HG03045 (cell line): ENCODE measurements around the gene BSN.
A peak's percentile ranks its signal among the peaks of the same experiment; 100 is the strongest.

Experiments
- ATAC-seq: cut with Tn5 transposase; IDR thresholded peaks from one replicate; pipeline ENCODE4 v1.9.1; 2021; ENCODE audit warnings: mild to moderate bottlenecking, moderate library complexity; ENCODE audit not compliant: unreplicated experiment

The BSN gene

DNA sequence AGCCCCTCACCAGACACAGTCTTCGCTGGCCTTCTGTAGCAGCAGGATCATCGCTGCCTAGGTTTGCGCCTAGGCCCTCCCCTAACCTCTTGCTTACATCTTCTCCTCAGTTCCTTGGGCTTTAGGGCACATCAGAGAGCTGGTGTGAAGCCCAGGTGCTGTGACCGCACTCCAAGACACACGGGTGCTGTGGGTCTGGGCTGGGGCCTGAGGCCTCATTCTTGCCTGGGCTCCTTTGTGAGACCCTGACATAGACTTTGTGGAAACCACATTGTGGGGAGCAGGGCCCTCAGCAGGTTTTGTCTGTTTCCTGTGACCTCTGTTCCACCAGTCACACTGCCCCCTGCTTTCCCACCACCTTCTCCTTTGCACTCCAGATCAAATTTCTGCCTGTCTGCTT, 157.2 kb downstream of the BSN start:
- ATAC-seq, result no peak

DNA sequence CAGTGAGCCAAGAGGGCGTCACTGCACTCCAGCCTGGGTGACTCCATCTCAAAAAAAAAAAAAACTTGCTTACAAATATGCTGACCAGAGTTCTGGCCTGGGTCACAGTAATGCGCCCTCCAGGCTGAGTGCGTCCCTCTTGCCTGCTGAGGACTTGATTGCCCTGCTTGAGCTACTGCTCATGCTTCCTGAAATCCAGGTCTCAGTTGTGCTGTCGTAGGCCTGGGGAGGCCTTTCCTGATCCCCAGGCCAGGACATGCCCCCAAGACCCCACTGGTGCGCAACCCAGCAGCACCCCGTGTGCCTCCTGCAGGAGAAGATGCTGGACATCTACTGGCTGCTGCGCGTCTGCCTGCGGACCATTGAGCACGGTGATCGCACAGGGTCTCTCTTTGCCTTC, 157.9 kb downstream of the BSN start:
- no peak for ATAC-seq

DNA sequence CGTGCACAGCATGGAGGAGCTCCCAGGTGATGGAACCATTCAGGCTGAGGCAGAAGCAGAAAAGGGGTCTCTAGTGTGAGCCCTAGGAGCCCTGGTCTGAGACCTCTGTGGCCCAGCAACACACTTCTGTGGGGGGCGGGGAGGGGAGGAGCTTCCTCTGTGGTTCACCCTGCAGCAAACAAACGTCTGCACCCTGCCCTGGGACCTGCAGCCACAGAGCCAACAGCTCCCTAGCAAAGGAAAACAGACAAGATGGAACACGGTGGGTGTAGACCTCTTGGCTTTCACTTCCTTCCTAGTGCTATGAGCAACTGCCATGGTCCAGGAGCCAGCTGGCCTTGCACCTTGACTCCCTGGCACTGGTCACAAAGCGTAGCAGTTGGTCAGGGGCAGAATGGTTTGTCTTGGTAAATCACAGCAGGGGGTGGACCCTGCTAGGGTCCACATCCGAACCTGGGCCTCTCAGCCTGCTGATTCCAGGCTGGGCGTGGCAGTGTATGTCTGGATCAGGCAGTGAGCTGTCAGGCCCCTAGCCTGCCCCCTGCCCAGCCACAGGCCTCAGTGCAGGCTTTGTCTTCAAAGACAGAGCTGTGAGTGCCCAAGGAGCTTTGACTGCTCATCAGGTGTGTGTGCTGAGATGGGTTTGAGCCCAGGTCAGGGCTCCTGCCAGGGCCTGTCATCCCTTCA, 158.5 kb downstream of the BSN start:
- ATAC-seq, result no peak

DNA sequence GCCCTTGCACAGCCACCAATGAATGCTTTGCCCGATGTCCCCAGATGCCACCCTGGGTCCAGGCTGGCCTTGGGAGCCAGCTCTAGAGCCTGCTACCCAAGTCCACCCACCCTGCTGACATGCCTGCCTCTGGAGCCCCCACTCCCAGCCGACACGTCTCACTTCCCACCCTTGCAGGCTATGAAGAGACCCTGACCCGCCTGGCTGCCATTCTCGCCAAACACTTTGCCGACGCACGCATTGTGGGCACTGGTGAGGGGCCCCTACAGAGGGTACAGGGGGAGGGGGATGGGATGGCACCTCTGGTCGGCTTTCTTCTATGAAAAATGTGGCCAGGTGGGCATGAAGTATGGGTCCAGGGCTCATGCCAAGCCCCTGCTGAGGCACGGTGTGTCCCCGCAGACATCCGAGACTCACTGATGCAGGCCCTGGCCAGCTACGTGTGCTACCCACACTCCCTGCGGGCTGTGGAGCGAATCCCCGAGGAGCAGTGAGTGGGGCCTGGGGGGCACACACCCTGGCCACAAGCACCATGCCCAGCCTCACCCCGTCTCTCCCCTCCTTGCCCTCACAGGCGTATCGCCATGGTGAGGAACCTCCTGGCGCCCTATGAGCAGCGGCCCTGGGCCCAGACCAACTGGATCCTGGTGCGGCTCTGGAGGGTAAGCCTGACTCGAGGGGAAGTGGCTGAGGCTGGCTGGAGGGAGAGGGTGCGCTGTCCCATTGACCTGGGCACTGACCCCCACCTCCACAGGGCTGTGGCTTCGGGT, 159.2 kb downstream of the BSN start:
- no peak for ATAC-seq

DNA sequence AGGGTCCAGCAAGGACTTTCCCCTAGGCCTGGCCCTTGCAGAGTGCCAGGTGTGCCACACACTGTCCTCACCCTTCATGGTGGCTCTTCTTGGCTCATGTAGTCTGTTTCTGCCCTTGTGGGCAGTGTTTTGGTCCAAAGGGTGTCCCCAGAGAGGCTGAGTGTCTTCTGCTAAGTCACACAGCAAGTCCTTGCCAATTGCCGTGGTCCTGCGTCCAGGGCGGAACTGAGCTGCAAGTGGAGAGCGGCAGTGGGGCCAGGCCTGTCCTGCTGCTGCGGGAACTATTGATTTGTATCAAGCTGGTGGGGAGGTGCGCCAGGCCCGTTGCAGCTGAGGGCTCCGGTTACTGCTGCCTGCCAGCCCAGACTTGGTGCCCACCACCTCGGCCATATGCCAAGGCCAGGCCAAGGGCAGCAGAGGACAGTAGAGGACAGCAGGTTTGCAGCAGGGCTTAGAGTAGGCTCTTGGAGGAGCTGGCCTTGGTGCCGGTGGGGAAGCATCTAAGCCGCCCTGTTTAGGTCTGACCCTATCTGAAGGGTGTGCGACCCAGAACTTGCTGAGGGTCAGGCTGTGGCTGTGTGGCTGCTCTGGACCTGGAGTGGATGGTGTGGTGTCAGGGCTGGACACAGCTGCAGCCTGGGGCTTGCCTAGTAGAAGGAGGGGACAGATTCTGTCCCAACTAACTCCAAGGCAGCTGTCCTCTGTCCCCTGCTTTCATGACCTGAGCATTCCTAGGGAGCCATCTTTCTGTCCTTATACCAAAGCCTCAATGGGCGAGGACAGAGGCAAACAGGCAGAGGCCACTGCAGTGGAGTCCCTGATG, 160.7 kb downstream of the BSN start:
- ATAC-seq, result no peak

DNA sequence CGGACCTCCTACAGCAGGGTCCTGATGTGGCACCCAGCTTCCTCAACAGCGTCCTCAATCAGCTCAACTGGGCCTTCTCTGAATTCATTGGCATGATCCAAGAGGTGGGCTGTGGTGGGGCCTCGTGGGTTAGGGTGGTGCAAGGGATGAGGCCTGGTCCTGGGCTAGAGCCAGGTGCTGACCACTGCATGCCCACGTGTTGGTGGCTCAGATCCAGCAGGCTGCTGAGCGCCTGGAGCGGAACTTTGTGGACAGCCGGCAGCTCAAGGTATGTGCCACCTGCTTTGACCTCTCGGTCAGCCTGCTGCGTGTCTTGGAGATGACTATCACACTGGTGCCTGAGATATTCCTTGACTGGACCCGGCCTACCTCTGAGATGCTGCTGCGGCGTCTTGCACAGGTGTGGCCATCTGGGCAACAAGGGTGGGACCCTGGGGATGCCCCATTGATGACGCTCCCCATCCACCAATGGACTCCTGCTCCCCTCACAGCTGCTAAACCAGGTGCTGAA, 161.4 kb downstream of the BSN start:
- no peak for ATAC-seq

DNA sequence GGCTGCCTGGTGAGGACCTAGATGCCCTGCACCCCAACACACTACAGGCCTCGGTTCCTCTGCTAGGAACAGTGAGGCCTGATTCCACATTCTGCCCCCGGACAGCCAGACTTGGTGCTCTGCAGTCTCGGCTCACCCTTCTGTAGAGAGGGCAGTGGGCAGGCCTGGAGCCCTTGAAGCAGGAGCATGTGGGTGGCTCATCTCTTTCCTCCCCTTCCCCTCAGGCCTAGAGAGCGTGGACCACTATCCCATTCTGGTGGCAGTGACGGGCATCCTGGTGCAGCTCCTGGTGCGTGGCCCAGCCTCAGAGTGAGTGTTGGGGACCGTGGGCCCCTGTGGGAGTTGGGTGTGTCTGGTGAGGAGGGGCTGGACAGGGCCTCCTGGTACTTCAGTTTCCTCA, 161.9 kb downstream of the BSN start:
- ATAC-seq, result no peak

DNA sequence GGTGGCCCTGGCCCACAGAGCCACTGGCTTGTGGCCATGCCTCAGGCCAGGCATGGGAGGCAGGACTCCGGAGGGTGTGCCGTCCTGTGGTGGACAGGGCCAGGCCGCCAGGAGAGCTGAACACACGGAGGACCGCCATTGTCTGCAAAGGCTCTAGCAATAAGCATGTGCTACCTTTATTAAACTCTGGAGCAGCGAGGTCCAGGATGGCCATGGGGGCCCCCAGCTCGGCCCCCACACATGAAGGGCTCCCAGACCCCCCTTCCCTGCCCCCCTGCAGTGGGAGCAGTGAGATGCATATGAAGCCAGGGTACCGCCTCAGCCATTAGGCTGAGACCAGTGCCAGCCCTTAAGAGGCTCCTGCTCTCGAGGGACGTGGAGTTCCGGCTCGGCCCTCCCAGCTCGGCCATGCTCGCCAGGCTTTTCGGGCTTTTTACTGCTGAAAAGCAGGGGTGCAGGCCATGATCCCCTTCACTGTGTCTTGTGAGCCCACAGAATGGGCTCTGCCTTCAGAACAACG, 162.5 kb downstream of the BSN start:
- ATAC-seq, result no peak

DNA sequence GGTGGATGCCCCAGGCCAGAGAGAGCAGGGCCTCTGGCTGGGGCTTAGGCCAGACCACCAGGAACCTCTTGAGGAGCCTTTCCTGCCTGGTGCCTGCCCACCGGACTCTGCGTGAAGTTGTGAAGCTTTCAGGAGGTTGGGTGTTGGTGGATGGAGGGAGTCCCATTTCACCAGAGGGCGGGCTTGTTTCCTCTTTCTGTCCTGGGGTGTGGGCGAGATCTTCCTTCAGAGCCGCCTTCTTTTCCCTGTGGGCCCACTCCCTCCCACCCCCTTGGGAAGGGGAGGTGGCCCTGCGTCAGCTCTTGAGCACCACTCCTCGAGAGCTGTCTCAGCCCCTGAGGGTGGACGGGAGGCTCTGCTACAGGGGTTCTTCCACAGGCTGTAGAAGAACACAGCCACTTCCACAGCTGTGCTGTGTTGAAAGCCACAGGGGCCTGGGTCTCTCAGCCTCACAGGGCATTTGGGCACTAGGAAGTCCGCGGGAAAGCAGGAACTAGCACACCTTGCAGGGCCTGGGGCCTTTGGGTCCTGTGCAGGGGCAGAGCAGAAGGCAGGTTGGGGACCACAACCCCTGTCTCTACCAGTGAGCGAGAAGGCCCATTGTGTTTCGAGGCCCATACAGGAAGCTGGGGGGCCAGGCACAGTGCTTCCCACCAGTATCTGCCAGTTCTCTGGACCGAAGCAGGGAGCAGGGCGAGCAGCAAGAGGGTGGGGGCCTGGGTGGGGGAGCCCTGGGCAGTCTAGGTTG, 163.1 kb downstream of the BSN start:
- ATAC-seq, result no peak

DNA sequence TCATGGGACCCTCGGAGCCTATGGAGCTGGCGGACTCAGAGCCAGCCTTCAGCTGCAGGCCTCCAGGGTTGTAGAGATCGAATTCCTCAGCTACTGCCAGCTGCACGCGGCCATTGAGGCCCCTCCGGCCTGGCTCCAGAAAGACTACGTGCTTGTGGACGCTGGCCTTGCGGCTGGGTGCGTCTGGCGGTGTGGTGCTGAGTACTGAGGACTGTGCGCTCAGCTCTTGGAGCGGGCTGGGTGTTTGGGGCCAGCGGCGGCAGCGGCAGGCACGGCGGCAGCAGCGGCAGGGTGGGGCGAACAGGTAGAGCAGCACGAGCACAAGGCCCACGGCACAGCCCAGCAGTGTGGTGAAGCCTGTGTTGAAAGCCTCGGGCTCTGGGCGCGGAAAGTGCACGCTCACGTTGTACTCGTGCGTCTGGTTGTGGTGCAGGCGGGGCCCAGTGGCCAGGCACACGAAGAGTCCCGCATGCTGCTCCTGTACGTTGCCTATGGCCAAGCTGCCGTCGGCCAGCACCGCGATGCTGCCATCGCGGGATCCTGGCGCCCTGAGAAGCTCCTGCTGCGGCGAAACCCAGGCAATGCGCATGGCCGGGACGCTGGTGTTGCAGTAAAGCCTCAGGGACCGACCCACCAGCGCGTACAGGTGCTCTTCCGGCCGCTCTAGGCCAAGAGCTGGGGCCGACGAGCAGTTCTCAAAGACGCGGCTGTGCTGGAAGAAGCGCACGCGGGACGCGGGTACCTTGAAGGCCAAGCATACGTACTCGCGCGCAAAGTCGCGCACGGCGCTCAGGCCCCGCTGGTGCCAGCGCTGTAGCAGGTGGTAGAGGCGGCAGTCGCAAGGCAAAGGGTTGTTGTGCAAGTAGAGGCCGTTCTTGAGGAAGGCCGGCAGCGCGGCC, 163.9 kb downstream of the BSN start:
- ATAC-seq, result no peak

DNA sequence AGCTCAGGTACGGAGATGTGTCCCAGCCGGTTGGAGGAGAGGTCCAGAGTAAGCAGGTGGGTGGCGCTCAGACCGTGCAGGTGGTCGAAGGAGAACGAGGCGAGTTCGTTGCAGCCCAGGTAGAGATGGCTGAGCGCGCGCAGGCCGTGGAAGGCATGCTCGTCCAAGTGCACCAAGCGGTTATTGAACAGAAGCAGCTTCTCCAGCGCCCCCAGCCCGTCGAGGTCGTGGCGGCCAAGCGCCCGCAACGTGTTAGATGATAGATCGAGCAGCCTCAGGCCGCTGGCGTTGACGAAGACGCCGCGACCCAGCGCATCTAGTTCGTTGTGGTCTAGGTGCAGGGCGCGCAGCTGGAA, 164.6 kb downstream of the BSN start:
- ATAC-seq, result no peak

DNA sequence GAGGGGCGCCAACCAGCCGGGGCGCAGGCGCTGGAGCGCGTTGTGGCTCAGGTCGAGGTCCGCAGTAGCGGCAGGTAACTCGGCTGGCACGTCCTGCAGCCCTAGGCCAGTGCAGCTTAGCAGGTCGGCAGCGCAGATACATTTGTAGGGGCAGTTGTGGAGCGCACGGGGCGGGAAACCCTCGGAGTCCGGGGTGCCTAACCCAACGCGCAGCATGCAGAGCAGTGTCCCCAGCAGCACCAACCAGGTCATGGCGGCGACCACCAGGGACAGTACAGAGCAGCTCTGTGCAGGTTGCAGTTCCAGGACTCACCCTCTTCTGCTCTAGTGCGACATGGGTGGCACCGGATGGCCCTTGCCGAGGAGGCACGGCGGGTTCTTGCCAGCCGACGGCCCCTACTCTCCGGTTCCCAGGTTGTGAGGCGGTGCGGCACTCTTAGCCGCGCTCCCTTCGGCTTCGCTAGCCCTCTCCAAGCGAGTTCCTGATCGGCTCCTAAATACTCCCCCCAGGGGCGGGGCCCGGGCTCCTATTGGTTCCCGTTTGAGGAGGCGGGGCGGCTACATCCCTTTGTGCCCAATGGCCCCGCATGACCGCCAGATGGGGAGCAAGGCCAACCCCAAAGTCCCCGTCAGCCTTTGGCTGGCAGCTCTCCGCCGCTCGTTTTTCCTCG, 165.1 kb downstream of the BSN start, which contains the start of gene AMIGO3:
Gene AMIGO3, minus strand, starts transcription at position 471 of the 671 bp plus-strand sequence. Its CDS starts 219 bp downstream, at position 252.
- peak; percentile 41 for ATAC-seq
